Cardiac muscle cell (in vitro differentiated cells and primary cell): ENCODE results near the gene STX18. TPM values are rescaled to one million over a fixed set of nuclear protein-coding genes. Genes with fewer than 3 reads are reported as not detected.

ENCODE experiments used
- DNase-seq, 2 donors: peaks; one replicate each; pipeline versions ENCODE4 v3.0.0 to v3.0.0-alpha.2; 2010 to 2017; ENCODE audit warnings: low read depth in 1 of 2, low spot score in 1 of 2
- H3K27ac ChIP-seq: fragments of 200-600 bp; sonication (generic); 2 replicates; pipeline ENCODE4 v1.5.1; 2016
- H3K27me3 ChIP-seq: fragments of 200-600 bp; sonication (generic); 2 replicates; pipeline ENCODE4 v1.6.0; 2016; ENCODE audit warnings: control low read depth
- H3K36me3 ChIP-seq: fragments of 200-600 bp; sonication (generic); 2 replicates; pipeline ENCODE4 v1.5.1; 2016; ENCODE audit warnings: control low read depth
- H3K4me1 ChIP-seq: fragments of 200-600 bp; sonication (generic); 2 replicates; pipeline ENCODE4 v1.8.1; 2017; ENCODE audit warnings: low read depth, mild to moderate bottlenecking, mixed run types
- H3K4me3 ChIP-seq: fragments of 200-600 bp; sonication (generic); 2 replicates; pipeline ENCODE4 v1.5.1; 2016; ENCODE audit warnings: mild to moderate bottlenecking
- H3K9me3 ChIP-seq: fragments of 200-600 bp; sonication (generic); 2 replicates; pipeline ENCODE4 v1.5.1; 2017; ENCODE audit warnings: low read depth, mild to moderate bottlenecking, control low read depth
- CTCF ChIP-seq: IDR thresholded peaks from 2 replicates; pipeline ENCODE4 v1.5.1; 2012; ENCODE audit warnings: low read depth, mild to moderate bottlenecking, low read length
- polyA plus RNA-seq: library from polyadenylated mRNA; unstranded; fragments of >200 nt; fragmentation: Nextera tagmentation; extraction: Ambion mirVana; gene quantifications from 2 replicates; pipeline ENCODE4 v1.2.1, GENCODE V29; 2016
- total RNA-seq: library from RNA; depleted of rRNA; stranded (reverse); fragments of >200 nt; gene quantifications from 2 replicates; pipeline ENCODE4 v1.2.3, GENCODE V29; 2016

The STX18 gene
- total and polyA plus RNA-seq, 2 experiments from 2014 or later: 29.8 to 63.3 TPM

DNA sequence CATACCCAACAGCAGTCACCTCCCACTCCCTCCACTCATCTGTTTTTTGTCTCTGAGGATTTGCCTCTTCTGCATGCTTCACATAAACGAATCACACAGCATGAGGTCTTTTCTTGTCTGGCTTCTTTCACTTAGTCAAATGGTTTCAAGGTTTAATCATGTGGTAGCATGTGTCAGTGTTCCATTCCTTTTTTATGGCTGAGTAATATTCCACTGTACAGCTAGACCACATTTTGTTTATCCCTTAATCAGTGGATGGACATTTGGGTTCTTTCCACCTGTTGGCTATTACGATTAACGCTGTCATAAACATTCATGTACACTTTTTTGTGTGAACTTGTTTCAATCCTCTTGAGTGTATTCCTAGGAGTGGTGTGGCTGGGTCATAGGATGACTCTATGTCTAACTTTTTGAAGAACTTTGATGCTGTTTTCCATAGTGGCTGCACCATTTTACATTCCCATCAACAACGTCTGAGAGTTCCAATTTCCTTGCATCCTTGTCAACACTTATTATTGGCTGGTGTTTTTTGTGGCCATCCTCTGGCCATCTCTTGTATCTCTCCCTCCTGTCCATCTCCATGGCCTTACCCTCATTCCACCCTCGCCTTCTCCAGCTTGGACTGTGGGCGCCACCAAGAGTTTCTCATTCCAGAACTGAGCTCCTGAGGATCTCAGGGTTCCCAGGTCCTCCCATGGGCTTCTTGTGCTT, 167.3 kb downstream of the STX18 start:
- Histone ChIP-seq H3K4me1 (no peaks in the 10 kb centered on the region), H3K36me3 (no peaks in the 10 kb centered on the region), H3K4me3 (no peak overlapping the region), H3K9me3 (no peaks in the 10 kb centered on the region), H3K27ac (no peak overlapping the region), H3K27me3 (peaks cover 2% of the 10 kb centered on the region)
- DNase-seq: no peak
- no peak for TF ChIP-seq CTCF

Other genes starting within 250 kb of the STX18 start
- gene NSG1, start 154.9 kb downstream of the STX18 start, total RNA-seq: 4.0 and 15.5 TPM in 2 replicates
- gene NSG1, start 154.9 kb downstream of the STX18 start, polyA plus RNA-seq: 6.1 and 18.4 TPM in 2 replicates